ENCODE results near the gene LIG1. TPM values are rescaled to one million over a fixed set of nuclear protein-coding genes. Genes with fewer than 3 reads are reported as not detected.

Gene LIG1
- total and polyA plus RNA-seq, 2 donors (not counting 3 experiments of a cell fraction or from before 2014, with no cell fraction given) = 64.0 to 94.7 TPM

- peak; percentile 50 for FAIRE-seq
- H3K9ac ChIP-seq (replicated peaks; ENCODE audit: extremely low read depth, insufficient read depth, low read length) = peak overlapping the region; percentile 67
- no peak overlapping the region for H2AFZ ChIP-seq (ENCODE audit: low read depth, low read length)
- H3K4me3 ChIP-seq (replicated peaks in 1 of 3; ENCODE audit: insufficient read depth in 1 of 3, low read depth in 1 of 3, low read length in 3 of 3) = no peak overlapping the region
- ChIA-PET POLR2A (interaction anchor here (1.4 kb wide), 1 partner anchor 9 kb away, joined by 6 read pairs; no protein-coding TSS in a partner anchor), CTCF (interaction anchor here (0.6 to 1.0 kb wide), 3 partner anchors 9 to 50 kb away, joined by 3 to 4 read pairs (median 3); no protein-coding TSS in a partner anchor)
- no peaks in the 10 kb centered on the region for H3K27me3 ChIP-seq (ENCODE audit: control insufficient read depth in 2 of 2, insufficient read depth in 2 of 2, low read length in 2 of 2)
- intact Hi-C loops (cut with micrococcal nuclease) (no loop called here), dilution Hi-C loops (cut with MboI; ENCODE audit: extremely low pct_ligation_motif_present, low sequenced_read_pairs) (no loop called here)
- H3K79me2 ChIP-seq (ENCODE audit: control insufficient read depth, insufficient read depth, low read length) = peaks cover 4% of the 10 kb centered on the region
- peaks cover 32% of the 10 kb centered on the region for H3K4me1 ChIP-seq (ENCODE audit: control insufficient read depth, extremely low read depth, insufficient read depth, low read length)
- H3K36me3 ChIP-seq (ENCODE audit: control insufficient read depth in 2 of 2, extremely low read depth in 1 of 2, insufficient read depth in 2 of 2, low read length in 2 of 2) = peaks cover 8 to 14% of the 10 kb centered on the region in 2 experiments
- no peaks in the 10 kb centered on the region for H3K9me3 ChIP-seq (replicated peaks; ENCODE audit: control insufficient read depth, insufficient read depth, low read length)
- peak overlapping the region; percentile 78 for H3K27ac ChIP-seq (ENCODE audit: insufficient read depth, low read depth, low read length)
- DNase-seq (ENCODE audit: low read depth, low spot score) = peak; percentile 32
- TF ChIP-seq CTCF (IDR thresholded peaks at IDR 0.05; ENCODE audit: extremely low read depth in 1 of 2, insufficient read depth in 1 of 2, low read depth in 1 of 2, low read length in 2 of 2) = no peak
- no TSS peak for BruUV-seq (replicated peaks)
- H3K4me2 ChIP-seq (ENCODE audit: insufficient read depth, low read length) = peak overlapping the region; percentile 88
- no peaks in the 10 kb centered on the region for H4K20me1 ChIP-seq (replicated peaks; ENCODE audit: control insufficient read depth, extremely low read depth, insufficient read depth, low read length)
- H3K9me1 ChIP-seq (replicated peaks; ENCODE audit: control insufficient read depth, extremely low read depth, insufficient read depth, low read length) = no peaks in the 10 kb centered on the region
Observed at GRCh38 chr19:48210005-48210404, 39.9 kb upstream of the LIG1 start.

- H3K9me1 ChIP-seq (replicated peaks; ENCODE audit: control insufficient read depth, extremely low read depth, insufficient read depth, low read length) = no peaks in the 10 kb centered on the region
- no peaks in the 10 kb centered on the region for H3K27me3 ChIP-seq (ENCODE audit: control insufficient read depth in 2 of 2, insufficient read depth in 2 of 2, low read length in 2 of 2)
- FAIRE-seq (no peak), DNase-seq (ENCODE audit: low read depth, low spot score) (no peak)
- no peaks in the 10 kb centered on the region for H3K9me3 ChIP-seq (replicated peaks; ENCODE audit: control insufficient read depth, insufficient read depth, low read length)
- peaks cover 2 to 3% of the 10 kb centered on the region in 2 experiments for H3K36me3 ChIP-seq (ENCODE audit: control insufficient read depth in 2 of 2, extremely low read depth in 1 of 2, insufficient read depth in 2 of 2, low read length in 2 of 2)
- no peak overlapping the region for H3K4me3 ChIP-seq (replicated peaks in 1 of 3; ENCODE audit: insufficient read depth in 1 of 3, low read depth in 1 of 3, low read length in 3 of 3)
- no peak overlapping the region for H3K27ac ChIP-seq (ENCODE audit: insufficient read depth, low read depth, low read length)
- dilution Hi-C loops (cut with MboI; ENCODE audit: extremely low pct_ligation_motif_present, low sequenced_read_pairs) = no loop called here
- intact Hi-C loops (cut with micrococcal nuclease) = no loop called here
- no peak overlapping the region for H3K4me2 ChIP-seq (ENCODE audit: insufficient read depth, low read length)
- CTCF ChIA-PET = interaction anchor here (1.8 to 6.4 kb wide), 2 partner anchors 8 to 53 kb away, joined by 4 to 43 read pairs; no protein-coding TSS in a partner anchor
- H4K20me1 ChIP-seq (replicated peaks; ENCODE audit: control insufficient read depth, extremely low read depth, insufficient read depth, low read length) = no peaks in the 10 kb centered on the region
- no peak overlapping the region for H3K9ac ChIP-seq (replicated peaks; ENCODE audit: extremely low read depth, insufficient read depth, low read length)
- peaks cover 45% of the 10 kb centered on the region for H3K4me1 ChIP-seq (ENCODE audit: control insufficient read depth, extremely low read depth, insufficient read depth, low read length)
- H3K79me2 ChIP-seq (ENCODE audit: control insufficient read depth, insufficient read depth, low read length) = peaks cover 4% of the 10 kb centered on the region
- TF ChIP-seq JUN (IDR thresholded peaks at IDR 0.05; ENCODE audit: borderline replicate concordance, insufficient read depth, insufficient read length, low read depth) = no peak
- TF ChIP-seq POLR2AphosphoS5 (IDR thresholded peaks at IDR 0.05; ENCODE audit: insufficient read depth, low read depth, low read length) = peak; percentile 40
- no TSS peak for BruUV-seq (replicated peaks)
- POLR2A ChIA-PET = no interaction called here
- H2AFZ ChIP-seq (ENCODE audit: low read depth, low read length) = no peak overlapping the region
Observed at GRCh38 chr19:48206397-48207093, 36.4 kb upstream of the LIG1 start.

All from endothelial cell of umbilical vein (primary cell).